ENCODE results near the gene STKLD1.

Gene STKLD1

DNA sequence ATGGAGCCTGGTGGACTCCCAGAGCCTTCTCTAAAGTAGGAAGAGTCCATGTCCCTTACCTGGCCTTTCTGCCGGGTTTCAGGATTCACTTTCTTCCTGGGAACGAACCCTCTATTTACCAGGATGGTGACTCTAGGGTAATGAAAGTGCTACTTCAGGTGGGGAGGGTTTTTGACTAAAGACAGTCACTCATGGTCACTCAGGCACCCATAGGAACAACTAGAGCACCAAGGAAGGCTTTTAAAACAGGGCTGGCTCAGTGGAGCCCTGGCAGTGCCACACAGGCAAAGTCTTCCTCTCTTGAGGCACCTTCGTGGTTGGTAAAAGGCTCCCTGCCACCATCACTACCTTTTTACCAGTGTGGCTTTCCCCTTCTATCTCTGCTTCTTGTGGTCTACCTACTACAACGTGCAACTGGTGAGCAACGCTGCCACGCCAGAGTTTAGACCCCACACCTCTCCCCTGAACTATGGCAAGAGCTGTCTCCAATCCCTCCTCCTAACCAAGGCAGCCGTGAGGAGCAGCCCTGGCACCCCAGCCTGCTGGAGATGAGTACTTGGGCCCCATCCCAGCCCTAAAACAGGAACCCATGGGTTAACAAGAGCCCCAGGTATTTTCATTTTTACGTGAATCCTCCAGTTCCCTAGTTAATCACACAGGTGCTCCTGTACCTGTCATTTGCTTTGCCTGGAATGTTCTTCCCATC, 23.4 kb upstream of the STKLD1 start:
- H3K27me3 ChIP-seq (ENCODE audit: insufficient read depth, poor library complexity, severe bottlenecking), result no peaks in the 10 kb centered on the region
- peaks cover 67% of the 10 kb centered on the region for H3K36me3 ChIP-seq (ENCODE audit: low read depth)
- DNase-seq (ENCODE audit: low spot score), result no peak
- peak overlapping the region; percentile 5 for H3K27ac ChIP-seq (ENCODE audit: poor library complexity, severe bottlenecking)
- no peak overlapping the region for H3K4me3 ChIP-seq (ENCODE audit: severe bottlenecking)
- no peaks in the 10 kb centered on the region for H3K9me3 ChIP-seq (ENCODE audit: severe bottlenecking)
- peaks cover 7% of the 10 kb centered on the region for H3K4me1 ChIP-seq (ENCODE audit: insufficient read depth, poor library complexity, severe bottlenecking)
- ATAC-seq (ENCODE audit: low read depth), result no peak
- no peak for TF ChIP-seq CTCF (IDR thresholded peaks at IDR 0.05; ENCODE audit: poor library complexity, severe bottlenecking)

- H3K36me3 ChIP-seq (ENCODE audit: low read depth), result peaks cover 71% of the 10 kb centered on the region
Observed at GRCh38 chr9:133353548-133353947, 22.6 kb upstream of the STKLD1 start.

GRCh38 chr9:133354766-133355165, 21.4 kb upstream of the STKLD1 start:
- DNase-seq (ENCODE audit: low spot score) (no peak), ATAC-seq (ENCODE audit: low read depth) (no peak)
- peaks cover under 1% of the 10 kb centered on the region for H3K4me1 ChIP-seq (ENCODE audit: insufficient read depth, poor library complexity, severe bottlenecking)
- H3K27me3 ChIP-seq (ENCODE audit: insufficient read depth, poor library complexity, severe bottlenecking), result no peaks in the 10 kb centered on the region
- TF ChIP-seq CTCF (IDR thresholded peaks at IDR 0.05; ENCODE audit: poor library complexity, severe bottlenecking), result no peak
- H3K4me3 ChIP-seq (ENCODE audit: severe bottlenecking), result no peak overlapping the region
- H3K36me3 ChIP-seq (ENCODE audit: low read depth), result peaks cover 71% of the 10 kb centered on the region
- no peak overlapping the region for H3K27ac ChIP-seq (ENCODE audit: poor library complexity, severe bottlenecking)
- no peaks in the 10 kb centered on the region for H3K9me3 ChIP-seq (ENCODE audit: severe bottlenecking)

More at GRCh38 chr9:133353548-133353947, 22.6 kb upstream of the STKLD1 start:
- no peak for DNase-seq (ENCODE audit: low spot score)
- no peaks in the 10 kb centered on the region for H3K27me3 ChIP-seq (ENCODE audit: insufficient read depth, poor library complexity, severe bottlenecking)
- peak overlapping the region; percentile 5 for H3K27ac ChIP-seq (ENCODE audit: poor library complexity, severe bottlenecking)
- peak; percentile 1; the same call in 1 of the 3 replicates for ATAC-seq (ENCODE audit: low read depth)
- no peak for TF ChIP-seq CTCF (IDR thresholded peaks at IDR 0.05; ENCODE audit: poor library complexity, severe bottlenecking)
- H3K4me1 ChIP-seq (ENCODE audit: insufficient read depth, poor library complexity, severe bottlenecking), result peaks cover 7% of the 10 kb centered on the region
- H3K9me3 ChIP-seq (ENCODE audit: severe bottlenecking), result no peaks in the 10 kb centered on the region
- no peak overlapping the region for H3K4me3 ChIP-seq (ENCODE audit: severe bottlenecking)

DNA sequence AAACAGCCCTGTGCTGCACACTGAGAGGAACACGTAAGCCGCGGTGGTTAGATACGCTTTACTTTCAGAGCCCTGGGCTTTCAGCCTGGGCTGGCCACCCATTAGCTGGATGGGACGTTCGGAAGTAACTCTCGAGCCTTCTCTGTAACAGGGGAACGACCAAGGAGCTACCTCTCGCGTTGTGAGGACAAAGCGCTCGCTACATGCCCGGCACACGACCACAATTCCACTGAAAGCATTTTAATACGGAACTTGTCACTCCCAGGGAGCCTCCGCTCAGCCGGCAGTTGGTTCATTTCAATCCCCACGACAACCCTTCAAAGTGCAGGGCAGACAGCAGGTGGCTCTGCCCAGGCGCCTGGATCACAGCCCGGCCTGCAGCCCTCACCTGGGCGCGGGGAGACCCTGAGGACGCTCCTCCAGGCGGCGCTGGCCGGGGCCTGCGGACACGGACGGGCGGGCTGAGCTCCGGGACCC, 20.2 kb upstream of the STKLD1 start:
- Histone ChIP-seq H3K27ac (ENCODE audit: poor library complexity, severe bottlenecking) (peak overlapping the region; percentile 51), H3K4me1 (ENCODE audit: insufficient read depth, poor library complexity, severe bottlenecking) (no peaks in the 10 kb centered on the region), H3K27me3 (ENCODE audit: insufficient read depth, poor library complexity, severe bottlenecking) (no peaks in the 10 kb centered on the region), H3K4me3 (ENCODE audit: severe bottlenecking) (peak overlapping the region; percentile 46), H3K9me3 (ENCODE audit: severe bottlenecking) (no peaks in the 10 kb centered on the region), H3K36me3 (ENCODE audit: low read depth) (peaks cover 71% of the 10 kb centered on the region)
- TF ChIP-seq CTCF (IDR thresholded peaks at IDR 0.05; ENCODE audit: poor library complexity, severe bottlenecking), result no peak
- ATAC-seq (ENCODE audit: low read depth) (peak; percentile 0; the same call in 1 of the 3 replicates), DNase-seq (ENCODE audit: low spot score) (no peak)

Measured in RWPE2 (cell line).